HG02678 (cell line): ENCODE data around the gene PITRM1.

Experiments used
- ATAC-seq: cut with Tn5 transposase; IDR thresholded peaks from one replicate; pipeline ENCODE4 v1.9.1; 2021; ENCODE audit warnings: mild to moderate bottlenecking, moderate library complexity; ENCODE audit not compliant: unreplicated experiment

Gene PITRM1

DNA sequence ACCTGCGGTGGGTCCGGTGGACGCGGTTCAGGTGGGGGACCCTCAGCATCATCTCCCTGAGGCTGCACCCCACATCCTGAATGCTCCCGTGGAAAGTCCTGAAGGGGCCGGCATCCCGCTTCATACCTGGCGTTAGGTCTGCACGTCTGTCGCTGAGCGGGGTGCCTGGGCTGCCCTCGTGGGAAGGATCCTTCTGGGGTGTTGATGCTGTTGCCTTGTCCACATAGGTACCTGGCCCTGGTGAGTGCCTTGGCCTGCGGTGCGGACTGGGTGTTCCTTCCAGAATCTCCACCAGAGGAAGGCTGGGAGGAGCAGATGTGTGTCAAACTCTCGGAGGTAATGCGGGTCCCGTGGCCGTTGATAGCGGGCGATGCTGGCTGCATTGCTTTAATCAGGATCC lies 67.4 kb downstream of the PITRM1 start:
- ATAC-seq, result no peak

DNA sequence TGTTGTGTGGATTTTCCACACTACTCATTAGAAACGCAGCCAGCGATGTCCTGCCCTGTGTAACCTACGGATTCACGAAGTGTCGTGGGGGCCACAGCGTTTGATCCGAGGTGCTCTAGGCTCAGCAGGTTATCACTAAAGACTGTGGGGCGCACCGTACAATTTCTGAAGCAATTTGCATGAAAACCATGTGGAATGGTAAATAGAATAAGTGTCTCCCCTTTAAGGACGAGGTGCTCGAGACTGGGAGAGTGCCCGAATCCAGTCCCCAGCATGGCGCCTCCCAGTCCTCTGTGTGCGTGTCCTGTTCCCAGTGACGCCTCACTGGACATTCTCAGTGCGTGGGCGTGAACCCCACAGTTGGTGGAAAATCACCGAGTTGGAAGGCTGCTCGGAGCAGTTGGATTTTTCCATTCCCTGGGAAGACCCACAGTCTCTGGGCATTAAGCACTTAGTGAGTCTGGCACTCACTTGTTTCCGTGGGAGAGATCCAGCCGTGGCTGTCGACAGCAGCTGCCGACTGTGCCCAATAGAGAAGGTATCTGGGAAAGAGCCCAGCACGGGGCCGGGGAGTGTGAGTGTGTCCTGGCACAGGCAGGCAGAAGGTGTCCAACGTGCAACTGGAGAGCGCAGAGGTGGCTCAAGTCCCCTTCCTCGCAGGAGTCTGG lies 68.2 kb downstream of the PITRM1 start:
- no peak for ATAC-seq

DNA sequence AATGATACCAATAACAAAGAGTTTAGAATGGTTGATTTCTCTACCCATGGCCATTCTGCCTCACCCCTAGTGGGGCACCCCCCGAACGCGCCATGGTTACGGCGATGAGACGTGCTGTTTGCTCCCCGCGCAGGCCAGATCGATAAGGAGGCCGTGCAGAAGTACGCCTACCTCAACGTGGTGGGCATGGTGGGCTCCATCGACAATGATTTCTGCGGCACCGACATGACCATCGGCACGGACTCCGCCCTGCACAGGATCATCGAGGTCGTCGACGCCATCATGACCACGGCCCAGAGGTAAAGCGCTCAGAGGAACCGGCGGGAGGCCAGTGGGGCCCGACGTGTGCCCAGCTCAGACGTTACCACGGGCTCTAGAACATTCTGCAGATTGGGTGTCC lies 68.9 kb downstream of the PITRM1 start:
- no peak for ATAC-seq

DNA sequence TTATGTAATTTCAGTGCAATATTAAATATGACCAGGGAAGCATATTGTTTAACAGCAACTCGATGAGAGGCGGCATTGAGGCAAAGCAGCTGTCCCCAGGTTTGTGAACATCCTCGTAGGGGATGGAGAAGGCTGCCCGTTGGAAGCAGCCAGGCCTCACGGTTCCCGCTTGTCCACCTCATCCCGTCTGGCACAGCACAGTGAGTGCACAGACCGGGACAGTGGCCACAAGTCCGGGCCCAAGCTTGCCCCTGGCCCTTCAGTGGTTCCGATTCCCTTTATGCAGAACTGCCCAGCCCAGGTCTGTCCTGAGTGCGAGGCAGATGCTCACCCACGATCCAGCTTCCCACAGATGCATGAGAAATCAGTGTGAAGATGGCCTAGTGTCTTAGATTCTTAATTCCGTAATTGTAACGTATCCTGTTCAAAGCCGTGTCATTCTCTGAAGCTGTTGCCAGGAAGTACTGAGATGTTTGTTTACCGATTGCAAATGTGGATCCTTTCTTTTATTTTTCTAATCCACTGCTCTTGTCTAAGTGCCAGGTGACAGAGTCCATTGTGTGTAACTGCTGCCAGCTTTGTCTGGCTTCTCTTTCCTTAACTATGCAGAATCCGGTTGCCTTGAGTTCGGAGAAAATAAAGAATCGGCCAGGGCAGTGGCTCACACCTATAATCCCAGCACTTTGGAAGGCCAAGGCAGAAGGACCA lies 69.7 kb downstream of the PITRM1 start:
- no peak for ATAC-seq

DNA sequence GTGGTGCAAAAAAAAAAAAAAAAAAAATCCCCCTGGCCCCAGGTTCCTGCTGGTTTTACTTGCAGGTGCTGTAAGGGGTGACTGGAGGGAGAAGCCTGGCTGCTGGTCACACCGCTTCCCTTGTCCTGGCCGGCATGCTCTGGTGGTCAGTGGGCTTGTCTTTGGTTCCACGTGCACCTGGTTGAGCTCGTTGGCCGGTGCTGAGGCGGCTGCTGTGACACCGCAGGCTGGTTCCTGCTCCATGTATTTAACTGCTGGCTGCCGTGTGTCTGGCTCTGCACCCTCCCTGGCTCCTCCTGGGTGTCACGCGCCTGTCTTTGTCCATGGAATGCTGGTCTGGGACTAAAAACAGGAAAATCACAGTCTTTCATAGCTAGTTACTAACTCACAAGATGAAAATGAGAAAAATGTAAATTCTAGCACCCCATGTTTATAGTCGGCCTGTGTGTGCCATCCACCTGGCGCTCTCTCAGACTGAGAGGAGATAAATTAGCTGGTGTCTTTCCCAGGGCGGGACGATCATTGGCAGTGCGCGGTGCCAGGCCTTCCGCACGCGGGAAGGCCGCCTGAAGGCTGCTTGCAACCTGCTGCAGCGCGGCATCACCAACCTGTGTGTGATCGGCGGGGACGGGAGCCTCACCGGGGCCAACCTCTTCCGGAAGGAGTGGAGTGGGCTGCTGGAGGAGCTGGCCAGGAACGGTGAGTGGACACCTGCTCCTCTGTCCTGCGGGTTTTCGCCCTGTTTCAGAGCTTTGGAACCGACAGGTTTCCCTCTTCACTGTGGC lies 71.5 kb downstream of the PITRM1 start:
- ATAC-seq, result no peak

DNA sequence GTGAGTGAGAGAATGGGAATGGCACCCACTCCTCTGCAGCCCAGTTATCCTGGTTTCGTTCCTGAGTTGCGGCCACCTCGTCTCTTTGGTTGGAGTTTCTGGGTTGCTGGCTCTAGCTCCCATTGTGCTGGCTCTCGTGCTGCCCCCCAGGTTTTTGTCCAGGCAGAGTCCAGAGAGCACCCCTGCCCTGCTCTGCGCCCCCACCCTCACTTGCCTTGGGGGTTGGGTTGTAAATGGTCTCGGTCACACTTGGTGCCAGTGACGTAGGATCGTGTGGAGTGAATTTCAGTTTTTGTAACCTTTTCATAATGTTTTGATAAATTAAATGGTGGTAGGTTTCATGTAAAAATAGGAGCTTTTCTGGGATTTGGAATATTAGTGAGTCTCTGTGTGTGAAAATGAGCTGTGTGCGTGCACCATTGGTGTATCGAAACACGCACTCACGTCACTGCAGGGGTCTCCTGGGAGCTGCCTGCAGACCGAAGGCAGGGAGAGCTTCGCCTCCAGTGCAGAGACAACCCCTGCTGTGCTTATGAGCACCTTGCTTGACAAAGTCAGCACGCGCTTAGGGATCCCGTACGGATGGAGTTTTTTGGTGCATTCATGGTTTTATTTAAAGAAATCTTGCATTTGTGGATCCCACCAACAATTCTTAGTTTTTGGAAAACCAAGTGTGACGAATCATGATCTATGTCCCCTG lies 72.3 kb downstream of the PITRM1 start:
- no peak for ATAC-seq

DNA sequence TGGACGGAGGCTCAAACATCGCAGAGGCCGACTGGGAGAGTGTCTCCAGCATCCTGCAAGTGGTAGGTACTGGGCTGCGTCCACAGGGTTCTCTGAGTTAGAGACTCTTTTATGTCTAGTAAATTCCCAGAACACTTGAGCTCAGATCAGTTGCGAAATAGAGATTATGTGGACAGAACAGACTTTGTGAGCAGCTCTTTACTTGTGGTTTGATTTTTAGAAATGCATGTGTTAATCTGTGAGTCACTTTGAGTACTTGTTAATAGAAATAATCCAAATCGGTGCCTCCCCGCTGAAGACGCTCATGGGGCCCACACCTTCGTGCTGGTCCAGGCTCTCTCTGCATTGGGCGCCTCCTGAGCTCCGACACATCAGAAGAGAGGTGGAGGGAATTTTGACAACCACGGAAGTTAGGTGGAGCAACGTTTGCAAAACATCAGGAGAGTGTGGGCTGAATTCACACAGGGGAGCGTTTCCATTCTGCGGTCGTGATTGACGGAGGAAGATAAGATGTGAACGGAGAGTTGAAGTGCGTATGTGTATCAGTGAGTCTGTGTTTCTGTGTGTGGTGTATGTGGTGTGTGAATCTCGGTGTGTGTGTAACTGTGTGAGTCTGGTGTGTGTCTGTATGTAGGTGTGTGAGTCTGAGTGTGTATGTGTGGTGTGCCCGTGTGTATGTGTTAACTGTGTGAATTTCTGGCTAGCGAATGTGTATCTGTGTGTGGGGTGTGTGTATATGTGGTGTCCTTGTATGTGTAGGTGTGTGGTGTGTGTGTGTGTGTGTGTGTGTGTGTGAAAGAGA lies 73.1 kb downstream of the PITRM1 start:
- no peak for ATAC-seq

DNA sequence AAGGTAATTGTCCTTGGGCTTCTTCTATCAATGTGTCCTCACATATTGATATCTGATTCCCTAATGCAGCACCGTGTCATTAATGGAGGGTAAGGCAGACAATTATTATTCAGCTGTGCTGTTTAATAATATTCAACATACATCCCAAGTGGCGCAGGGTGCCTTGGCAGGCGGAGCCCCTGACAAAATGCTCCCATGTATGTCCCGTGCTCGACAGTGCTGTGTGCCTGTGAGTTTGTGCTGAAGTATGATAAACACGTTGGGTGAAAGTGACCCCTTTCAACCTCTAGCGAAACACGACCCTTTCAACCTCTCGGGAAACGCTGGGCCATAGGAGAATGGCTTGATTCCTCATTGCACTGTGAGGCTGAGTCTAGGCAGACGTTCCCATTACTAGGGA lies 73.9 kb downstream of the PITRM1 start:
- ATAC-seq, result no peak

GRCh38 chr10:3097160-3097559 lies 75.4 kb downstream of the PITRM1 start:
- ATAC-seq, result no peak

DNA sequence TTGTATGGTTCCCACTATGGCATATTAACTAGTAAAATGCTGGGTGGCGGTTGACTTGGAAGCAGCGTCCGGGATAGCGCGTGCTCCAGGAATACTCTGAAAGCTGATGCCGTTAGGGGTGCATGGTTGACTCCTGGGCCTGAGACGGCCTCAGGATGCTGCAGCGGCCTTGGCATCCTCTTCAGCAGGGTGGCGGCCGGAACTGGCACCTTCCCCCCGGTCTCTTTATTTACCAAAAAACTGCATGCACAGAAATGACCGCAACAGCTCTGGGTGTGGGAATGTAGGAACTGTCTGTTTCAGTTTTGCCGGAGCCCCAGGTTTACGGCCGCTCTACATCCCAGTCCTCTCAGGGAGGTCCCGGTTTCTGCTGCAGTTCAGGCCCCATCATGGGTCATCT lies 76.4 kb downstream of the PITRM1 start:
- no peak for ATAC-seq

GRCh38 chr10:3095373-3096139 lies 77.0 kb downstream of the PITRM1 start:
- ATAC-seq, result no peak

- no peak for ATAC-seq
These were observed 78.0 kb downstream of the PITRM1 start for GRCh38 chr10:3094609-3095036.

GRCh38 chr10:3093996-3094395 lies 78.6 kb downstream of the PITRM1 start:
- no peak for ATAC-seq

DNA sequence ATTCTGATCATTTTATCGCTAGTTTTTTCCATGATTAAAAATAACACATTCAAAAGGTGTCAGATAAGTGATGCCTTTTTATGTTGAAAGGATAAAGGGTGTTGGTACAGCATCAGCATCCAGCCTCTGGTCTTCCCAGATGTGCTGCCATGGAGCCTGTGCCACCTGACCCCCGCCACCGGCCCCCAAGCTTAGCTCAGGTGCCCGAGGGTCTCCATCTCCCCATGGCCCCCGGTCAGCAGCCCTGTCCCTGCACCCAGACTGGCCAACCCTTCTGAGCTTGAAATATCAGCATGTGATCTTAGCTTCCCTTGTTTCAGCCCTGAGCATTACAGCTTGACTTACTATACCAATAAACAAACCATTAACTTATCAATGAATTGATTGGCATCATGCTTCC lies 80.7 kb downstream of the PITRM1 start:
- ATAC-seq, result no peak

DNA sequence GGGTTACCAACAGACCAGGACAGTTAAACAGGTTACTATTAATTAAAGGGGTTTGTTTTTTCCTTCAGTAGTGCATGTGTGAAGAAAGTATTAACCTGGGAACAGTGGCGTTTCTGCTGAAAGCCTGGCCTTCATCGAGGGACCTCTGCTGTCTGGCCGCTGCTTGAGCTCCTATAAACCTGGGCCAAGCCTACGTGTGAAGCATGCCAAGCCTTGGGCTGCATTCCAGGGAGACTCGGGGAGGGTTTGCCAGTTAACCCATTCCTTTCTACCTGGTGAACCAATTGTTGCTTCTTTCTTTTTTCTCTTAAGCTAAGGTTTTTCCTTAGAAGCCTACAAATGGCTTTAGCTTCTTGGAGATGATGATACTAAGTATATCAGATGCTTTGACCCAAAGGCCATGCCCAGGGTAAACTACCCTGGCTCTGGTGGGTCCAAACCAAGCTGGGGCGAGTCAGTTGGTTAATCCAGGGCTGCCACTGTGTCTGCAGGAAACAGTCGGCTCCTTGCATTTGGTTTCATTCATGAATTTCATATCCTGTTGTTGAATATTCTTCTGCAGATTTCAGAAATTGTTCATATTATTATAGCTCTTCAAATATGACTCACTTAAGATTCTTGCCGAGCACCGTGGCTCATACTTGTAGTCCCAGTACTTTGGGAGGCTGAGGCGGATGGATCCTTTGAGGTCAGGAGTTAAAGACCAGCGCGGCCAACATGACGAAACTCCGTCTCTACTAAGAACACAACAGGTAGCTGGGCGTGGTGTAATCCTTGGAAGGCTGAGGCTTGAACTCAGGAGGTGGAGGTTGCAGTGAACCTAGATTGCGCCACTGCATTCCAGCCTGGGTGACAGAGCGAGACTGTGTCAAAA lies 81.4 kb downstream of the PITRM1 start:
- ATAC-seq, result no peak

DNA sequence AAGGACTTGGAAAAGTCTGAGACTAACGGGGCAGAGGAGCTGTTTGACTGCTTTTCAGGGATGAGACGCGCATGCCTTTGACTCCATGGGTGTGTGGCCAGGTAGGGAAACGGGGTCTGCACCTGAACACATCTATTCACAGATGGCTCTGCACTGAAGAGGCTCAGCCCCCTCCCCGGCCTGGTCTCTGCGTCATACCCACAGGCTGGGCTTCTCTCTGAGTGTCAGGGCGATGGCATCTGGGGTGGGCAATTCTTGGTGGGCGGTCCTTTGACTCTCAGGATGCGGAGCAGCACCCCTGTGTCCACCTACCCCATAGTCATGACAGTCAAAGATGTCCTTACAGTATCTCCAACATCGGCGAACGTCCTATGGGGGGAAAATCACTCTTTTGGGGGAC lies 82.2 kb downstream of the PITRM1 start:
- ATAC-seq, result no peak
